CD14-positive monocyte (primary cell): ENCODE data around the gene DVL3. TPM values are rescaled to one million over a fixed set of nuclear protein-coding genes. Genes with fewer than 3 reads are reported as not detected.

Source experiments
- DNase-seq, 3 donors: peaks; one replicate each; pipeline ENCODE4 v3.0.0-alpha.2; 2011 to 2022
- H2AFZ ChIP-seq: 2 replicates; pipeline ENCODE4 v1.6.0; 2012; ENCODE audit warnings: mild to moderate bottlenecking, low read depth, low read length, inconsistent platforms; ENCODE audit not compliant: insufficient read depth, poor library complexity, severe bottlenecking
- H3K27ac ChIP-seq, 2 donors: 1 replicate in 1 of 2; 2 replicates in 1 of 2; pipeline ENCODE4 v1.5.1; 2012 to 2013; ENCODE audit warnings: low read length in 2 of 2, control low read depth in 1 of 2, inconsistent platforms in 1 of 2, low read depth in 1 of 2, mild to moderate bottlenecking in 1 of 2
- H3K27me3 ChIP-seq, 2 donors: one replicate each; pipeline versions ENCODE4 v1.6.0 to v1.6.1; 2011 to 2013; ENCODE audit warnings: low read length in 2 of 2; ENCODE audit not compliant: control insufficient read depth in 2 of 2, insufficient read depth in 2 of 2
- H3K36me3 ChIP-seq, 2 donors: replicated peaks in 1 of 2; 1 replicate in 1 of 2; 2 replicates in 1 of 2; pipeline versions ENCODE4 v1.5.1 to v1.6.1; 2012 to 2013; ENCODE audit warnings: low read length in 2 of 2, control low read depth in 1 of 2, inconsistent platforms in 1 of 2, mild to moderate bottlenecking in 1 of 2; ENCODE audit not compliant: insufficient read depth in 2 of 2, control insufficient read depth in 1 of 2
- H3K4me1 ChIP-seq, 2 donors: 1 replicate in 1 of 2; 2 replicates in 1 of 2; pipeline versions ENCODE4 v1.5.1 to v1.6.1; 2012 to 2013; ENCODE audit warnings: low read length in 2 of 2, control low read depth in 1 of 2, inconsistent platforms in 1 of 2, mild to moderate bottlenecking in 1 of 2, moderate library complexity in 1 of 2; ENCODE audit not compliant: insufficient read depth in 2 of 2, control insufficient read depth in 1 of 2
- H3K4me2 ChIP-seq: replicated peaks from 2 replicates; pipeline ENCODE3; 2012; ENCODE audit warnings: low read length, moderate library complexity, mild to moderate bottlenecking; ENCODE audit not compliant: poor library complexity, severe bottlenecking; ENCODE audit errors: extremely low read depth
- H3K4me3 ChIP-seq, 3 experiments: fragments of 200-600 bp in 1 of 3; sonication (generic) in 1 of 3; replicated peaks in 1 of 3; 1 replicate in 2 of 3; 2 replicates in 1 of 3; pipeline ENCODE4 v1.5.1; 2011 to 2013; ENCODE audit warnings: low read length in 3 of 3, mild to moderate bottlenecking in 3 of 3, control low read depth in 2 of 3, low read depth in 2 of 3, inconsistent platforms in 1 of 3, moderate library complexity in 1 of 3
- H3K79me2 ChIP-seq: 2 replicates; pipeline ENCODE4 v1.6.0; 2012; ENCODE audit warnings: mild to moderate bottlenecking, control low read depth, inconsistent platforms, low read length, moderate library complexity; ENCODE audit not compliant: insufficient read depth
- H3K9ac ChIP-seq: 2 replicates; pipeline ENCODE4 v1.6.0; 2017; ENCODE audit warnings: low read length, mild to moderate bottlenecking; ENCODE audit not compliant: insufficient read depth, poor library complexity, severe bottlenecking
- H3K9me3 ChIP-seq, 2 donors: replicated peaks in 1 of 2; 1 replicate in 1 of 2; 2 replicates in 1 of 2; pipeline versions ENCODE4 v1.5.1 to v1.6.1; 2012 to 2013; ENCODE audit warnings: low read length in 2 of 2, control low read depth in 1 of 2; ENCODE audit not compliant: control insufficient read depth in 1 of 2, insufficient read depth in 1 of 2
- H4K20me1 ChIP-seq: 2 replicates; pipeline ENCODE4 v1.6.0; 2012; ENCODE audit warnings: mild to moderate bottlenecking, low read length, control low read depth, moderate library complexity; ENCODE audit not compliant: insufficient read depth
- H3K27ac Mint-ChIP-seq, 7 donors: one replicate each; pipeline ENCODE4 v1.8.0; 2020; ENCODE audit warnings: mild to moderate bottlenecking in 7 of 7, mixed read lengths in 7 of 7, moderate library complexity in 6 of 7, inconsistent platforms in 2 of 7
- H3K27me3 Mint-ChIP-seq, 3 donors: one replicate each; pipeline ENCODE4 v1.8.0; 2021 to 2022; ENCODE audit warnings: low read depth in 3 of 3, mild to moderate bottlenecking in 3 of 3, mixed read lengths in 3 of 3, moderate library complexity in 3 of 3, inconsistent platforms in 1 of 3
- H3K36me3 Mint-ChIP-seq, 2 donors: one replicate each; pipeline ENCODE4 v1.8.0; 2020; ENCODE audit warnings: mixed read lengths in 2 of 2, inconsistent platforms in 1 of 2, mild to moderate bottlenecking in 1 of 2
- H3K4me1 Mint-ChIP-seq: one replicate; pipeline ENCODE4 v1.8.0; 2020; ENCODE audit warnings: mild to moderate bottlenecking, mixed read lengths
- H3K4me3 Mint-ChIP-seq, 2 donors: one replicate each; pipeline ENCODE4 v1.8.0; 2020; ENCODE audit warnings: mild to moderate bottlenecking in 2 of 2, mixed read lengths in 2 of 2, moderate library complexity in 1 of 2
- H3K9me3 Mint-ChIP-seq, 7 donors: one replicate each; pipeline ENCODE4 v1.8.0; 2020 to 2022; ENCODE audit warnings: mixed read lengths in 7 of 7, mild to moderate bottlenecking in 6 of 7, moderate library complexity in 6 of 7, inconsistent platforms in 2 of 7
- WGBS: methylation state at CpG from one replicate; pipeline ENCODE4 v1.1.5; 2013; ENCODE audit warnings: missing lambda C conversion rate; ENCODE audit not compliant: insufficient coverage; 5-methylcytosine and 5-hydroxymethylcytosine counted together
- intact Hi-C, 2 donors: fragments of 100-400 bp; cut with micrococcal nuclease; formaldehyde crosslinking; loops; one replicate each; pipeline versions ENCODE4 v1.15.0 to v1.15.1; 2023
- polyA plus RNA-seq, 3 donors: library from polyadenylated mRNA; depleted of rRNA in 1 of 3; unstranded in 2 of 3; stranded (reverse) in 1 of 3; fragments of 300-500 nt in 2 of 3; fragments of >200 nt in 1 of 3; fragmentation: Illumina TruSeq in 2 of 3; gene quantifications; 1 replicate in 2 of 3; 2 replicates in 1 of 3; pipeline ENCODE4 v1.2.3, GENCODE V29; 2012 to 2021
- TF ChIP-seq, protein P1 (sequence below): fragments of 200-600 bp; IDR thresholded peaks from one replicate; pipeline ENCODE4 v1.8.0; 2022; ENCODE audit warnings: antibody characterized with exemption, mild to moderate bottlenecking

DVL3 gene
- polyA plus RNA-seq, 3 donors = 4.5 to 42.1 (median 9.4) TPM

DNA sequence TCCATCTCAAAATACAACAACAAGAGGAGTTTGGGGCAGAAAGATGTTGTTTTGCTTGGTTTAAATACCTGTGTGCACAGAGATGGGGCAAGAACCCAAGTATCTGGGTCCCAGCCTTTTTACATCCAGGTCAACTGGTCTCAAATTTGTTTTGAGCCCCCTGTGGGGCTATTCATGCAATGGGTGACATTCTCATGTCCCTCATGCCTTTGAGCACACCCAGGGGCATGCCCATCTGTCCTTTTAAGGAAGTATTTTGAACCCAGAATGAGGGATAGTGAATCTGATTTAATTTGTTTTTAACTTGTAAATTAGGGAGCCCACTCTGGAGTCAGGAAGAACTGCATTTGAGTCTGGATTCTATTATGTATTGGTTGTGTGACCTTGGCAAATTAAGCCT, 45.6 kb downstream of the DVL3 start:
- DNase-seq = no peak
- H3K4me1 ChIP-seq = no peaks in the 10 kb centered on the region
- intact Hi-C loops = no loop called here
- H3K27ac Mint-ChIP-seq = peak overlapping the region in 1 of 7 donors; percentile 57
- no peak overlapping the region for H3K4me2 ChIP-seq
- peaks cover 0 to under 1% (median 0%) of the 10 kb centered on the region in 7 donors for H3K9me3 Mint-ChIP-seq
- H2AFZ ChIP-seq = no peak overlapping the region
- no peak overlapping the region for H3K9ac ChIP-seq
- H3K4me1 Mint-ChIP-seq = no peaks in the 10 kb centered on the region
- H3K36me3 ChIP-seq = peaks cover 0 to 7% of the 10 kb centered on the region in 2 donors
- no peaks in the 10 kb centered on the region for H4K20me1 ChIP-seq
- TF ChIP-seq, protein P1, sequence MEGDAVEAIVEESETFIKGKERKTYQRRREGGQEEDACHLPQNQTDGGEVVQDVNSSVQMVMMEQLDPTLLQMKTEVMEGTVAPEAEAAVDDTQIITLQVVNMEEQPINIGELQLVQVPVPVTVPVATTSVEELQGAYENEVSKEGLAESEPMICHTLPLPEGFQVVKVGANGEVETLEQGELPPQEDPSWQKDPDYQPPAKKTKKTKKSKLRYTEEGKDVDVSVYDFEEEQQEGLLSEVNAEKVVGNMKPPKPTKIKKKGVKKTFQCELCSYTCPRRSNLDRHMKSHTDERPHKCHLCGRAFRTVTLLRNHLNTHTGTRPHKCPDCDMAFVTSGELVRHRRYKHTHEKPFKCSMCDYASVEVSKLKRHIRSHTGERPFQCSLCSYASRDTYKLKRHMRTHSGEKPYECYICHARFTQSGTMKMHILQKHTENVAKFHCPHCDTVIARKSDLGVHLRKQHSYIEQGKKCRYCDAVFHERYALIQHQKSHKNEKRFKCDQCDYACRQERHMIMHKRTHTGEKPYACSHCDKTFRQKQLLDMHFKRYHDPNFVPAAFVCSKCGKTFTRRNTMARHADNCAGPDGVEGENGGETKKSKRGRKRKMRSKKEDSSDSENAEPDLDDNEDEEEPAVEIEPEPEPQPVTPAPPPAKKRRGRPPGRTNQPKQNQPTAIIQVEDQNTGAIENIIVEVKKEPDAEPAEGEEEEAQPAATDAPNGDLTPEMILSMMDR = no peak
- no peak overlapping the region for H3K27ac ChIP-seq
- H3K36me3 Mint-ChIP-seq = peaks cover 5 to 8% of the 10 kb centered on the region in 2 donors
- H3K27me3 Mint-ChIP-seq = peaks cover 1 to 8% (median 8%) of the 10 kb centered on the region in 3 donors
- H3K27me3 ChIP-seq = no peaks in the 10 kb centered on the region
- H3K4me3 Mint-ChIP-seq = no peak overlapping the region
- no peaks in the 10 kb centered on the region for H3K79me2 ChIP-seq
- no peaks in the 10 kb centered on the region for H3K9me3 ChIP-seq
- no peak overlapping the region for H3K4me3 ChIP-seq

DNA sequence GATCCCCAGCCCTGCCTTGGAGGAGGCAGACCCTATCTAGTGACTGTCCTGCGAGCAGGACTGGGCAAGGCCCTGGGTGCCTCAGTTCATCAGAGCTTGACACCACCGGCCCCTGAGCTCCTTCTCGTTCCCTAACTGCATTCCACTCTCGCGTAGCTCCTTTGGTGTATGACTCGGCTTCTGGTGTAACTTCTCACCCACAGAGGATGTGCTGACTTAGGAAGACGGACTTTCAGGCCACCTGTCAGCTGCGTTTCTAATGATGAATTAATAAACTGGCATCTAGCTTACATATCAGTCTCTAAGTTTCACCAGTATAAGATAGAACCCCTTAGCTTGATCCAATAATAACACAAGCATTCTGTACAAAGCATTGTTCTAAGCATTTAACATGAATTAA, 48.3 kb downstream of the DVL3 start:
- Histone ChIP-seq H3K4me3 (no peak overlapping the region), H3K9me3 (no peaks in the 10 kb centered on the region), H3K9ac (no peak overlapping the region), H3K4me2 (no peak overlapping the region), H4K20me1 (no peaks in the 10 kb centered on the region), H3K27ac (no peak overlapping the region), H3K36me3 (no peaks in the 10 kb centered on the region), H2AFZ (no peak overlapping the region), H3K4me1 (no peaks in the 10 kb centered on the region), H3K27me3 (no peaks in the 10 kb centered on the region), H3K79me2 (no peaks in the 10 kb centered on the region)
- intact Hi-C loops = no loop called here
- Mint-ChIP-seq H3K9me3 (peaks cover 0 to 3% (median 0%) of the 10 kb centered on the region in 7 donors), H3K36me3 (no peaks in the 10 kb centered on the region), H3K4me3 (no peak overlapping the region), H3K27me3 (peaks cover 9 to 22% (median 11%) of the 10 kb centered on the region in 3 donors), H3K27ac (no peak overlapping the region), H3K4me1 (no peaks in the 10 kb centered on the region)
- TF ChIP-seq, protein P1 = no peak
- WGBS = 95% methylated on average over 7 of the region's 8 CpGs
- DNase-seq = no peak
